GM12872 (cell line): Measurements from ENCODE around the gene CALM3.

Experiments
- CTCF ChIP-seq: IDR thresholded peaks from 3 replicates; pipeline ENCODE4 v1.5.1; 2011; ENCODE audit warnings: low read depth, mild to moderate bottlenecking, low read length, moderate library complexity; ENCODE audit not compliant: insufficient read depth

Gene CALM3

DNA sequence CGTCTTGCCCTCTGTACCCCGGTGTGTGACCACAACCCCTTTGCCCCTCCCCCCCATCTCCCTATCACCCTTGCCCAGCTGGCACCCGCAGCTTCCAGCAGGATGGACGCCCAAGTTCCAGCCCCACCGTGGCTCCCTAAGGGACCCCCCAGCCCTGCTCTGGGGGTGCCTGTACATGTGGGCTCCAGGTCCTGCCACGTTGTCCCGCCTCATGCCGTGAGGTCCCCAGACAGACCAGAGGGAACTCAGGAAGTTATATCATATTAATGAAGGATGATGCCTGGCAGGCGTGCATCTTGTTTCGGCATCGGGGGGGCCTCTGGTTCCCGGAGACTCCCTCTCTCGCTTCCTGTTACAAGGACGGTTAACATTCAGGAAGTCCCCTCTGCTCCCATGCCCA lies 25.3 kb downstream of the CALM3 start:
- no peak for TF ChIP-seq CTCF

DNA sequence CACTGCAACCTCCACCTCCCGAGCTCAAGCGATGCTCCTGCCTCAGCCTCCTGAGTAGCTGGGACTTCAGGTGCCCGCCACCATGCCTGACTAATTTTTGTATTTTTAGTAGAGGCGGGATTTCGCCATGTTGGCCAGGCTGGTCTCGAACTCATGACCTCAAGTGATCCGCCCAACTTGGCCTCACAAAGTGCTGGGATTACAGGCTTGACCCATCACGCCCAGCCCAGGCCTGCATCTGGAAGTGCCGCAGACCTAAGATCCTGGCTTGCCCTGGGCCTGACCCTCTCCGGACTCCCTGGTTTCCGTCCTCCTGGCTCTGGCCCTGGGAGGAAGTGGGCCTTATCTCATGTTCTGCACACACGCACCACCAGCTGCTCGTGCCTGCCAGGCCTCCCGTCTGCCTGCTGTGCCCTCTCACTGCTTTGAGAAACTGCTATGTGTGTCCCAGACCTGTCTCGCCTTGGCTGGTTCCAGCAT lies 28.5 kb downstream of the CALM3 start:
- no peak for TF ChIP-seq CTCF

DNA sequence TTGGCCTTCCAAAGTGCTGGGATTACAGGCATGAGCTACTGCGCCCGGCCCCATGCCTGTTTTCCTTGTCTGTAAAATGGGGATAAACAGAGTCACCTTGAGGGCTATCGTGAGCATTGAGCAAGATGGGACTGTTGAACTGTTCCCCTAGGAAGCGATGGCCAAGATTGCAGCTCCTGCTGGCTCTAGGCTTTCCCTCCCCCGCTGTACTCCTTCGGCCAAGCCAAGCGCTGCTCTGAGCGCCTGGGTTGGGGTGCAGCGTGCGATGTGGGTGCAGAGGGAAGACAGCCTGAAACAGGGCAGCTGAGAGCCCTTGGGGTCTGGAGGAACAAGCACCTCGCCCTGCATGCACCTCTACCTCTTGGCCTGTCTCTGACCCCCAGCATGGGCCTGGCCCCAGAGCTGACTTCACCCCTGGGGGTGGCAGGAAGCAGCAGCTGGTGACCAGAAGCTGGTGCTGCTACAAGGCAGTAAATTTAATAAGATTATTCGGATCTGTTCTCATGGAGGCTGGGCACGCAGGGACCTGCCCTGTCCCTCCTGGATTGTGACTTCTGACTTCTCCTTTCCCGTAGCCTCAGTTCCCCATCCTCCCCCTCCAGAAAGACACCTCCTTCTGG lies 29.6 kb downstream of the CALM3 start:
- no peak for TF ChIP-seq CTCF

- no peak for TF ChIP-seq CTCF
Observed at GRCh38 chr19:46631481-46631880, 30.4 kb downstream of the CALM3 start.

DNA sequence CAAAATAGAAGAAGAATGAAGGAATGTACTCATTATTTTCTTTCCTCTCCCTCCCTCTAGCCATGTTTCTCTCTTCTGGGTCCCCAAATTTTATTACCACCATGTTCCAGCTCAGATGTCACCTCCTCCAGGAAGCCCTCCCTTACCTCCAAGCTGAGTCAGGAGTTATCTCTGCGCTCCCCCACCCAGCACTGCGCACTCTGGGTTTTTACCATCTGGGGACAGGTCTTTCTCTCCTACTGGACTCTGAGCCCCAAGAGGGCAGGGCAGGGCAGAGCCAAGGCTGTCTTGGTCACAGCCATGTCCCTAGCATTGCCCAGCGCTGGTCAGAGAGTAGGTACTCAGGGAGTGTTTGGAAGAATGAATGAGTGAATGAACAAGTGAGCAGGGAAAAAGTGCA lies 32.0 kb downstream of the CALM3 start:
- TF ChIP-seq CTCF = no peak

DNA sequence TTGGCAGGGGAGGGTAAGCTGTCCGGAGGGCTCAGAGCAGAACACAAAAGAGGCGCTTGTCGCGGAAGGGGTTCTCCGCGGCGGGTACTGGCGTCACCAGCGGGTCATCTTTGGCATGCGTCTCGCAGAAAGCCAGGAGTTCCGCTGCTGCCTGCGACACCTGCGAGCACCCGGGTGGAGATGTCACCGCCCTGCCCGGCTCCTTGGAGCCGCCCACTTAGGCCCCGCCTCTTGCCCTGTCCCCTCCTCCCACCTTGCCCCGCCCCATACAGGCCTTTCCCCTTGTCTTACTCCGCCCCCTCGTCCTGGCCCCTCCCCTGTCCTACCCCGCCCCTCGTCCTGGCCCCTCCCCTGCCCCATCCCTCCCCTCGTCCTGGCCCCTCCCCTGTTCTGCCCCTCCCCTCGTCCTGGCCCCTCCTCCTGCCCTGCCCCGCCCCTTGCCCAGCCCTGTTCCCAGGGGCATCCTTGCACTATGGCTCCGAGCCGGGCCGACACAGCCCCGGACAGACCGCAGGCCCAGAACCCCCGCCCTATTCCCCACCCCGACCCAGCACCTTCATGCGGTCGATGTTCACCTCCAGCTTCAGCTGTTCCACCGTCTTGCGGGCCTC lies 33.0 kb downstream of the CALM3 start:
- no peak for TF ChIP-seq CTCF

- TF ChIP-seq CTCF = no peak
Observed at GRCh38 chr19:46634656-46635218, 33.6 kb downstream of the CALM3 start.
